Stimulated activated CD4-positive, alpha-beta T cell treated with anti-CD3 and anti-CD28 coated beads, Interleukin-2, amount 100 ng/mL, for 4 hours (primary cell): ENCODE results near the gene SOX18.

Experiments used
- DNase-seq: peaks from one replicate; pipeline ENCODE4 v3.0.0-alpha.2; 2020; ENCODE audit warnings: low read depth

SOX18 gene

DNA sequence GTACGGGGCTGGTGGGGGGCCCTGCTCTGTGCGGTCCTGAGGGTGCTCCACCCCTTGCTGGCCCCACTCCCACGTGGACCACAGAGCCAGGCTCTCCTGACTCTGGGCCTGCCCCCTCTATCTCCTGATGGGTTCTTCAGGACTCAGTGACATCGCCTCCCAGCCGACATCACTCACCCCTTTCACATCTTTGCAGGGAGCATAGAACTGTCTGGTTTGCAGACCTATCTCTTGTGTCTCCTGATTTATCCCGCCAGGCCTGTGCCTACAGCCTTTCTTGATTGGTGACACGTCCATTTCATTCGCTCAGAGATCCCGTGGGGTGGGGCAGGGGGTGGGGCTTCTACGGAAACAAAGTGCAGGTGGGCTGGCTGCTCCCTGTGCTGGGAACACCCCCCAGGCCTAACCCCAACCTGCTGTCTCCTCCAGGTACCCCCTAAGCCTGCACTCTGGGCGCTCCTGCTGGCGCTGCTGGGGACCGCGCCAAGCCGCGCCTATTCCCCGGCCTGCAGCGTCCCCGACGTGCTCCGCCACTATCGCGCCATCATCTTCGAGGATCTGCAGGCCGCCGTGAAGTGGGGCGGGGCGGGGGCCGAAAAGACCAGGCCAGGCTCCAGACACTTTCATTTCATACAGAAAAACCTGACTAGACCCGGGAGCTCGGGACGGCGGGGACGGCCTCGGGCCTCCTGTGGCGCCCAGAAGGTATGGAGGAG, 11.8 kb downstream of the SOX18 start:
- no peak for DNase-seq

DNA sequence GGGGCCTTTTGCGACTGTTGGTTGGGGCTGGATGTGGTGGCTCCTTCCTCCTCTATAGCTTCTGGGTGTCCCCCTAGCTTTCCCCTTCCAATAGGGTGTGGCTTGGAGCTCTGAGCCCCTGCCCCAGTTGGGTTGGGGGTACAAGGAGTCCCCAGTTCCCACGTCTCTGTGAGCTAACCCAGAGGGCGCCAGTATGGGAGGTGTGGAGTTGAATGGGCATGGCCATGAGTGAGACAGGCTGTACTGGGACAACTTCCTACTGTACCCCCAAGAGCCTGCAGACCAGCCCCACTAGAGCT, 12.3 kb downstream of the SOX18 start:
- DNase-seq = no peak

DNA sequence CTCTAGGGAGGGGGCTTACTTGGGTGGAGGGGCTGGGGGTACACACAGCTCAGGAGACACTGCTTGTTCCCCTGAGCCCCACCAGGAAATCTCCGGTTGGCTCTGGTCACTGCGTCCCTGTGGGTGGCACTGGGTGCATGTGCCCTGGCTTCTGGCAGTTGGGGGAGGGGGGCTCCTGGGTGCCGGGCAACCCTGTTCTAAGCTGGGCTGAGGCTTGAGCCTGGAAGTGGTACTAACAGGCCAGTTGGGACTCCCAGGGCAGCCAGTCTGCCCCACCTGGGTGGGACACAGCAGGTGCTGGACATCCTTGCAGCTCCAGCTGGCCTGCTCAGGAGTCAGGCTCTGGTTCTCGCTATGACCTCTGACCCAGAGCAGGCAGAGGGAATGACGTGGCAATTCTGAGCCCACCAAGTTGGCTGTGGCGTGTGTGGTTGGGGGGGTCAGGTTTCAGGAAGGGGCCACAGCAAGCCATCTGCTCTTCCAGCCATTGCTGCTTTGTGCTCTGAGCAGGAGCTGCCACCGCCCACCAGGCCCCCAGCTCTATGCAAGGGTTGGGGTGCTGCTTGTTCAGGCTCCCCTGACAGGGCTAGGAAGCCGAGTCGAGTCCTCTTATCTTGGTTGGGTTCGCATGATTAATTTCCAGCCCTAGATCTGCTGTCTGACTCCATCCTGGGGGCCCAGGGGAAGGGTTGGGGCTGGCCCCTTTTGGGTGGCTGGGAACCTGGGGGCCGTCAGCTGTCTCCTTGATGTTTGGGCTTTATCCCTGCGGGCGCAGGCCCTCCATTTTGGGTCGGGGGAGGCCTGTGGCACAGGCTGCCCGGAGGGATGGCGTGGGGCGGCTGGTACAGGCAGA, 12.9 kb downstream of the SOX18 start:
- DNase-seq = no peak

DNA sequence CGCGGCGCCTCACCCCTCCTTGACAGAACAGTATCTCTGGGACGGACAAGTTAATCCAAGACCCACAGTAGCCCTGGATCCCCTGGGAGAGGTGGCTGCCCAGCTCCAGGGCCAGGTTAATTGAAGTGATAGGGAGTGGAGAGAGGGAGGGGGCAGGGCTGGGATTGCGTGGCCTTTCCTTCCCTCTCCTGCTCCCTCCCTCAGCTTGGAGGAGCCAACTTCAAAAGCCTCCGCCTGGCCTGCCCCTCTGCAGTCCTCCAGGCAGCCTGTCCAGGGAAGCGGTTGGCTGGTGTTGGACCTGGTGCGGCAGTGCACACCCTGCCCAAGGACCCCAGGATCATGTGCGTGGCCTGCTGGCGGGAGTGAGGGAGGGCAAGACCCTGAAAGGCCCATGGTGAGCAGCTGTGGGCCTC, 13.5 kb downstream of the SOX18 start, which contains the start of gene C20orf204:
Gene C20orf204 (plus strand): TSS at position 250 of the 413 bp plus-strand sequence. CDS start 142 bp downstream, at position 392.
- DNase-seq = no peak

DNA sequence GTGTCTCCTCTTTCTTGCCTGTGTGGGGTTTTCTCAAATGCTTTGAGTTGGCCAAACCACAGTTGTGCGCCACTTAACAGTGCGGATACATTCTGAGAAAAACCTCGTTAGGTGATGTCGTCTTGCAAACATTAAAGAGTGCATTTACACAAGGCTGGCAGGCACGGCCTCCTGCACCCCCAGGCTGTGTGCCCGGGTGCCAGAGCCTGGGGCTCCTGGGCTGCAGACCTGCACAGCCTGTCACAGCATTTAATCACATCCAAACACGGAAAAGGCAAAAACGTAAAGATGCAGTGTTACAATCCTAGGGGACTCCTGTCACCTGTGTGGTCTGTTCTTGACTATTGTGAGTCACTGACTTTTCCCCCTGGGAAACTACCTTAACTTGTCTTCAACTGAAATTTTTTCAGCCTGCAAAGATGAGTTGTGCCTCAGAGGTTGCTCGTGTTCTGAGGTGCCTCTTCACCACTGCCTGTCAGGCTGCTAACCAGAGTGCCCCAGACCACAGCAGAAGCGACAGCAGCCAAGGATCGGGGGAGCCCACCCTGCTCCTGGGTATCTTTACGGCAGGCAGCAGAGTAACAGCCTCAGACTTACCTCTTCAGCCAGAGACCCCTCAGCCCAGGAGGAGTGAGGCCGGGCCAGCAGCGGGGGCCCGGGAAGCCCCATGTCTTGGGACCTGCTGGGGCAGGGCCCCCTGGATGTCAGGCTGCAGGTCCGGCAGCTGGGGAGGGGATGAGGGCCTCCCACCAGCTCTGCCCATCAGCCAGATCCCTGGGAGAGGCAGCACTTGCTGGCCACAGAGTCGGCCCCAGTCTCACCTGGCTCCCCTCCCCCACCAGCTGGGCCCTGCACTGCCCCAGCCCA, 14.1 kb downstream of the SOX18 start:
- DNase-seq = no peak

DNA sequence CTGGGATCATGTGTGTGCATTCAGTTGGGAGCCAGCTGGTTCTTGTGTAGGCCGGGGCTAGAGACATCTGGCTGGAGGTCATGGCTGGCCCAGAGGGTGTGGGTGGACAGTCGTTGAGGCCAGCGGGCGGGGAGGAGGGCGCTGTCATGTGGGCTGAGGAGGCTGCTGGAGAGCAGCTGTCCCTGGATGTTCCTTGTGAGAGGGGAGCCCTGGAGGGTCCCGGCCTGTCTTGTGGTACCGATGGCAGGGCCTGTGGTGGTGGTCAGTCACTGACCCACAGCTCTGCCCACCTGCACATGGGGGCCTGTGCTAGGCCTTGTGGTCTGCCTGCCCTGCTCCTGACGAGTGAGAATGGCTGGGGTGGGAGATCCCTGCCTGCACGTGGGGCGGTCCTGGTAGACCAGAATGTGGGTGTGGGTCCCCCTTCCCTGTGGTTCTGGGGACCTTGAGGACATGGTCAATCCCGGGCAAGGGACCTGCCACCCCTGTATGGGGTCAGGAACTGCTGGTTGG, 15.4 kb downstream of the SOX18 start:
- DNase-seq = no peak

DNA sequence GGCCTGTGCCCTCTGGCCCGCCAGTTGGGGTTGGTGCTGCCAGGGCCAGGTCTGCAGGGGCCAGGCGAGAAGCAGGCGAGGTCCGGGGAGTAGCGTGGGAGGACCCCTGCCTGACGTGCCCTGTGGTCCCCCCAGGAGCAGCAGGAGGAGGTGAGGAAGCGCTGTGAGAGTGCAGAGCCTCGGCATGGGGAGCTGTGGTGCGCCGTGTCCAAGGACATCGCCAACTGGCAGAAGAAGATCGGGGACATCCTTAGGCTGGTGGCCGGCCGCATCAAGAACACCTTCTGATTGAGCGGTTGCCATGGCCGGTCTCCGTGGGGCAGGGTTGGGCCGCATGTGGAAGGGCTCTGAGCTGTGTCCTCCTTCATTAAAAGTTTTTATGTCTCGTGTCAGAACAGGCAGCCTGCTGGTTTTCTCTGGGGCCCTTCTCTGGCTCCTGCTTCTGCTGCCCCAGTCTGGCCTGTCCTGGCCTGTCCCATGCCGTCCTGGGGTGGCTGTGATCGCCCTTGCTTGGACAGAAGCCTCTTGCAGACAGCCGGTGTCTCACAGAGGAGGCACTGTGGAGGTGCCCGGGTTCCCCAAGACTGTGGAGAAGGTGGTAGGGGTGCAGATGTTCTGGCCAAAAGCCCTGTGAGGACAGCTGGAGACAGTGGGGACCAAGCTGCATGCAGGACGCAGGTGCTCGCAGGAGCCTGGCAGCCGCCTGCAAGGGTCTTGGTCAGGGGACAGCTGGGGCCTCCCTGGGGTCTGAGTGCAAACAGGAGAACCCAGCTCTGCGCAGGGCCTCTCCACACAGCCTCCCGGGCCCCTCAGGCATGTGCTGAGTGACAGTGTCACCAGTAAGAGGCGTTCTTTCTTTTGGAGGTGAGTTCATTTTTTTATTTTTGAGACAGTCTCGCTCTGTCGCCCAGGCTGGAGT, 16.5 kb downstream of the SOX18 start:
- no peak for DNase-seq

DNA sequence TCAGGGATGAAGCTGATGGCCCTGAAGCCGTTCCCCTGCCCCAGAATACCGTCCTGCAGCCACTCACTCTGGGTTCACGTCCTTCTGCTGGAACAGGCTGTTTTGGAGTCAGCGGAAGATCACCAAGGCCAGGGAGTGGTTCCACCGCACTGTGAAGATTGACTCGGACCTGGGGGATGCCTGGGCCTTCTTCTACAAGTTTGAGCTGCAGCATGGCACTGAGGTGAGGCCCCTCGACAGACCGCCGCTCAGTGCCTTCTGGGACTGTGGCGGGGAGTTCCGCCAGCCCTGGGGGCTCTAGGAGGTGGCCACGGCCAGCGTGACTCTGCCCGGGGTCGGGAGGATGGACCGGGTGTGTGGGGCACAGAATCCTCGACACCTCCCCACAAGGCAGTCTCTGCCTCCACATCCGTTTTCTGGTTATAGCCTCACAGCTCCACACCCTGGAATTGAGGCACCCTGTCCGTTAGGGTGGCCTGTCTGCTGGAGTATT, 17.6 kb downstream of the SOX18 start:
- DNase-seq = no peak

DNA sequence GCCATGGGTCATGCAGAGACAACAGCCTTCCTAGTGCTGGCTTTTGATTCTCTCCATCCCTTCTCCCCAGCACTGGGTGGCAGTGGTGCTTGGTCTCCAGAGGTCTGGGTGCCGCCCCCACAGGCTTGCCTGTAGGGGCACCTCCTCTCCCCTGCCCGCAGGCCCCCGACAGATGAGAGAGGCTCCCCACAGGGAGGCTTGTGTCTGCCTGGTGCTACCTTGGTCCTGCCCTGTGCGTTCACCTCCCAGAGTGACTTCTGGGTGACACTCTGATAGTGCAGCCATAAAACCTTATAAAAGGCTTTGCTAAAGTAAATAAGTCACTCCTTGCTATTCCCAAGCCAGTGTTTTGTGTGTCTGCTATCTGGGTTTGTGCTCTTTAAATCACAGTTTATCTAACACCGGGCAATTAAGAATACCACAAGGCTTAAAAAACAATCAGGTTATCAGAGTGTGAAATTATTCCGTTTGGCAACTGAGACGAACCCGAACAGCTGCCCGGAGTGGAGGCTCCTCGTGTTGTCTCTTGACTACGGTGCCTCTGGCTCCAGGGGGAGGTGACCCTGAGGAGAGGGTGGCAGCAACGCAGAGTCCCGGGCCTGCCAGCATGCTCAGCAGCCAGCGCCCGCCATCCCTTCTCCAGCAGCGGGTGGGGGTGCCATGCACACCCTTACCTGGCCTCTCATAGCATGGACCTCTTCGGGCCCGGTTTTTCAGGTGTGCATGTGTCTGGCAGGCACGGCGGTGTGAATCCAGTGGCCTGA, 18.9 kb downstream of the SOX18 start:
- no peak for DNase-seq

DNA sequence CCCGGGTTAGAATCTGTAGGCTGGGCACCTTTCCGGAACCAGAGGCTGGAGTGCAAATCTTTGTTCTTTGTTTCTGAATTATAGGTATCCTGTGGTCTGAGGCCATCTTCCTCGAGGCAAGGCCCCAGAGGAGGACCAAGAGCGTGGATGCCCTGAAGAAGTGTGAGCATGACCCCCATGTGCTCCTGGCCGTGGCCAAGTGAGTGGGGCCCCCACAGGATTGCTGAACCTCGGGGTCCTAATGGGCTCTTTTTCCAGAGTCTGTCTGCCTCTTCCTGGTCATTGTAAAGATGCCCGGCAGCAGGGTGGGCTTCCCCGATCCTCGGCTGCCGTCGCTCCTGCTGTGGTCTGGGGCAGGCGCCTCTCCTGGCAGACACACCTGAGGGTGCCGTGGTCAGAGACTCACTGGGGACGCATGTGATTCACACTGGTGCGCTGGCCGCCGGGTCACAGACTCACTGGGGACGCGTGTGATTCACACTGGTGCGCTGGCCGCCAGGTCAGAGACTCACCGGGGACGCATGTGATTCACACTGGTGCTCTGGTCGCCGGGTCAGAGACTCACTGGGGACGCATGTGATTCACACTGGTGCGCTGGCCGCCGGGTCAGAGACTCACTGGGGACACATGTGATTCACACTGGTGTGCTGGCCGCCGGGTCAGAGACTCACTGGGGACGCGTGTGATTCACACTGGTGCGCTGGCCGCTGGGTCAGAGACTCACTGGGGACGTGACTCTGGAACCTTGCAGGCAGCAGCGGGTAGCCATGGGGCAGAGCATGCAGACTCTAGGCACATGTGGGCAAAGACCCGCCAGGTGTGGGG, 19.9 kb downstream of the SOX18 start:
- no peak for DNase-seq

DNA sequence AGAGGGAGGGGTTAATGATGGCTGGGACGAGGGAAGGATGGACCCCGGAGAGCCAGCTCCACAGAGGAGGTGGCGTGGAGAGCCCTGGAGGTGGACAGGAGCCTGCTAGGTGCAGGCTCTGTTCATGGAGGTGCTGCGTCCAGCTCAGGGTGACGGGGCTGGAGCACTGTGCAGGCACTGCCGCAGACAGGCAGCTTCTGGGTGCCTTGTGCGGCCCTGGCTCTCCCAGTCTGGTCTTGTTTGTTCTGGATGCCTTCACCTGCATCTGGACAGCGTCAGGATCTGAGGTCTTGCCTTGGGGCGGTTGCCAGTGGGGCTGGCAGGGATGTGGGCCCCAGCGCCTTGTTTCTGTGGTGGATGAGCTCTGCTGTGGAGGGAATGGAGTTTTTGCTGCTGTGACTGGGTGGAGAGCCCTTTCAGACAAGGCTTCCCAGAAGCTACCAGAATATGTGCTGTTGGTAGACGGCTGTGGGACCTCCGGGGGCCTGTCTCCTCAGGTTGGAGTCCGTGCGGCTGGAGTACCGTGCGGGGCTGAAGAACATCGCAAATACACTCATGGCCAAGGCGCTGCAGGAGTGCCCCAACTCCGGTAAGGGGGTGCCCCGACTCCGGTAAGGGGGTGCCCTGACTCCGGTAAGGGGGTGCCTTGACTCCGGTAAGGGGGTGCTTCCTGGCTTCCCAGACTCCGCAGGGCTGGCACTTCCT, 21.3 kb downstream of the SOX18 start:
- no peak for DNase-seq

DNA sequence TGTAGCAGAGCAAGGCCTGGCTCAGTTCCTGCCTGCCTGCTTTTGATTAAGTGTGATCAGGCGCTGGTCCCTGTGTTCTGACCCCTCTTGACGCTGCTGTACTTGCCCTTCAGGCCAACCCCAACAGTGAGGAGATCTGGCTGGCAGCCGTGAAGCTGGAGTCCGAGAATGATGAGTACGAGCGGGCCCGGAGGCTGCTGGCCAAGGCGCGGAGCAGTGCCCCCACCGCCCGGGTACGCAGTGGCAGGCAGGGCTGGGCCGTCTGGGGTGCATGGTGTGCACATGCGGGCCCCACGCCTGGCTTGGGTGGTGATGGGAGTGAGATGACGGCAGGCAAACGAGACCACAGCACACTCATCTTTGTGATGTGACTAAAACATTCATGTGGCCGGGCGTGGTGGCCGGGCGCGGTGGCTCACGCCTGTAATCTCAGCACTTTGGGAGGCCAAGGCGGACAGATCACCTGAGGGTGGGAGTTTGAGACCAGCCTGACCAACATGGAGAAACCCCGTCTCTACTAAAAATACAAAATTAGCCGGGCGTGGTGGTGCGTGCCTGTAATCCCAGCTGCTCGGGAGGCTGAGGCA, 23.5 kb downstream of the SOX18 start:
- no peak for DNase-seq

DNA sequence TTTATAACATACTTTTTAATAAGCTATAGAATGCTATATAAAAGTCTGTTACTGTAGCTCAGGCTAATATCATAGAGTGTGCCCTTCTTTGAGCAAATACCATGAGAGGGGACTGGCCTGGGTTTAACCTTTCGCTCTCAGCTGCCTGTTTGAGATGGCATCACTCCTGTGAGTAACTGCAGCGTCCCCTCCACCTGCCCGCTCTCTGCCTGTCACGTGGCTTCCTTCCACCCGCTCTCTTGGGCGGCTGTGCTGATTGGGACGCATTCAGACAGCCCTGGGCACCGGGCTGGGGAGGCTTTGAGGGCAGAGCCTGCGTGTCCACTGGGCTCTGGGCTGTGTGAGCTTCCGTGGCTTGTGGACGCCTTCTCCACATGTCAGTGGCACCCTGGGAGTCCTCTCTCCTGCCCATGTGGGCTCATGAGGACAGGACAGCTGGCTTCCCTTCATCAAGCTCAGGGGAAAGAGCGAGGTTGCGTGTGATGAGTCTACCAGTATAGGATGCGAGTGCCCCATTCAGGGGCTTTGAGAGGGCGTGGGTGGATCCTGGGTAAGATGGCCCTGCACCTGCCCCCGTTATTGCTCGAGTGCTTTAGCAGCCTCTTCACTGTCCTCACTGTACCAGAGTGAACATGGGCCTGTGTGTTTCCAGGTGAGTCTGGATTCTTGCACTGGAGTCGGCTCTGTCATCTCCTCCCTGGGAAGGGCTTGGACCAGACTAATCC, 24.2 kb downstream of the SOX18 start:
- no peak for DNase-seq

DNA sequence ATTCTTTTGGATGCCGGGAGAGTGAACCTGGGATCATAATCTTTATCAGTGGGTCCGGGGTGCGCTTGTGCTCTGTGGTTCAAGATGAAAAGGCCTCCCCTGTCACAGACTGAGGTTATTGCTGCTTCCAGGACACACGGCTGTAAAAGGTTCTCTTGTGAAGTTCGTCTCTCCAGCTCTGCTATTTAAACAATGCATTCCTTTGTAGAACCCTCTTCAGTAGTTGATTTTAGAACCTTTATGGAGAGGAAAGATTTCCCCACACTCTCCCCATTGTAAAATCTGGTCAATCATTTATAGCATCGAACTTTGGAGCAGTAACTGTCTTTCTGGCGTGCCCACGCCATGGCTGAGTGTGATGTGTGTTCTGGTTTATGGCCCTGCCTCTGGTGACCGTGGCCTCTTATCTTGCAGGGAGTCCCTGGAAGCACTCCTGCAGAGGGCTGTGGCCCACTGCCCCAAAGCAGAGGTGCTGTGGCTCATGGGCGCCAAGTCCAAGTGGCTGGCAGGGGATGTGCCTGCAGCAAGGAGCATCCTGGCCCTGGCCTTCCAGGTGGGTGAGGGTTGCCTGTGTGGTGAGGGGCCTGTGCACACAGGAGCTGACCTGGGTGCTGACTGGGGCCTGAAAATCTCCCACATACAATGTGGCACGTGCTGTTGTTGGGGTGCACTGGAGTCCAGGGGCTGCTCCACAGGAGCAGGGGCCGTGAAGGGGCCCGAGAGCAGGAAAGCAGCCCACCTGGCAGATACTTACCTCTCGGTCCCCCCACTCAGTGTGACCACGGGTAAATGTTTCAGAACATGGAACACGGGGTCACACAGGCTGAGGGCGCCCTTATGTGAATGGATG, 25.1 kb downstream of the SOX18 start:
- DNase-seq = no peak

DNA sequence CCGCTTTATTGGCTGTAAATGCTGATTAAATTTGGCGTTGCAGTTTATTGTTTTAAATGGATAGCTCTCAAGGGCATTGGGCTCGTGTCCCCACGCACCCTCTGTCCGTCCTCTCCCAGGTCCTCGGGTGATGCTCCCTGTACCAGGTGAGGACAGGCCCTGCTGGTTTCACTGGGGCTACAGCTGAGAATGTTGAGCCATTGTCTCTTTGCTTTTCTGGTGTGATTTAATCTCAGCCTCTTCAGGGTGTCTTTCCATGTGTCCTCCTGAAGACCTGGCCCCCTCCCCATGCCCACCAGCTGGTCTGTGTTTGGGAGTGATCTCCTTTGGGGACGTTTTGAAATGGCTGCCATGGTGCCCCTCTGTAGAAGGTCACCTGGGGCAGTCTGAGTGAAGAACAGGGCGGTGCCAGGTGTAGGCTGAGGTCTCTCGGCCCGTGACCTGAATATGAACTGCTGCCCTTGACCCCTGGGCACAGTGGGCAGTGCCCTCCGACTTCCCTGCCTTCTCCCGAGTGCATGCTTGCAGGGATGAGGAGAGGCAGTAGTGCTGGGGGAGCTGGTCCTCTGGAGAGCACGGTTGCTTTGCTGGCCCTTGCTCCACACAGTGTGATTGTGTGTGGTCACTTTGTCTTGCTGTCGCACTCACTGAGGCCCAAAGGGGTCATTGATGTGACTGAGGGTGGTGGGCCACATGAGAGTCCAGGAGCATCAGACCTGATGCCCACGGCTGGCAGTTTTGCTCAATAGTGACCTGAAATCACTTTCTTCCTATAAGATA, 25.9 kb downstream of the SOX18 start:
- no peak for DNase-seq
